GM15510 (cell line): ENCODE data around the gene SPINK4.

Source experiments
- POLR2A ChIP-seq: IDR thresholded peaks from 3 replicates; pipeline ENCODE4 v1.6.1; 2011; ENCODE audit warnings: borderline replicate concordance; ENCODE audit not compliant: insufficient read length; ENCODE audit errors: extremely low read depth

SPINK4 gene

GRCh38 chr9:33225319-33226147 lies 14.4 kb upstream of the SPINK4 start:
- no peak for TF ChIP-seq POLR2A

- no peak for TF ChIP-seq POLR2A
These were observed 13.0 kb upstream of the SPINK4 start for GRCh38 chr9:33227008-33227398.

- no peak for TF ChIP-seq POLR2A
These were observed 12.2 kb upstream of the SPINK4 start for GRCh38 chr9:33227741-33228140.

GRCh38 chr9:33228606-33229005 lies 11.4 kb upstream of the SPINK4 start:
- TF ChIP-seq POLR2A, result no peak

GRCh38 chr9:33229359-33230114 lies 10.4 kb upstream of the SPINK4 start:
- TF ChIP-seq POLR2A, result no peak

- TF ChIP-seq POLR2A, result no peak
These were observed 9.0 kb upstream of the SPINK4 start for GRCh38 chr9:33230756-33231622.

GRCh38 chr9:33231623-33231942 lies 8.4 kb upstream of the SPINK4 start:
- TF ChIP-seq POLR2A, result no peak

- no peak for TF ChIP-seq POLR2A
These were observed 7.2 kb upstream of the SPINK4 start for GRCh38 chr9:33232815-33233214.

- no peak for TF ChIP-seq POLR2A
These were observed 6.2 kb upstream of the SPINK4 start for GRCh38 chr9:33233626-33234342.

- TF ChIP-seq POLR2A, result no peak
These were observed 5.2 kb upstream of the SPINK4 start for GRCh38 chr9:33234511-33235467.

GRCh38 chr9:33236571-33236970 lies 3.4 kb upstream of the SPINK4 start:
- no peak for TF ChIP-seq POLR2A

- TF ChIP-seq POLR2A, result no peak
These were observed 1.3 kb downstream of the SPINK4 start for GRCh38 chr9:33241298-33241697.

- no peak for TF ChIP-seq POLR2A
These were observed 2.7 kb downstream of the SPINK4 start for GRCh38 chr9:33242609-33243134.
